Astrocyte (in vitro differentiated cells and primary cell): ENCODE measurements around the gene KRT36. TPM values are rescaled to one million over a fixed set of nuclear protein-coding genes. Genes with fewer than 3 reads are reported as not detected.

Experiments used
- DNase-seq: peaks from one replicate; pipeline ENCODE4 v3.0.0-alpha.2; 2010; ENCODE audit warnings: low read depth
- FAIRE-seq: peaks from 2 replicates; lab custom pipeline; 2011; peaks lifted over from hg19 to GRCh38; lab: Jason Lieb, UNC
- H2AFZ ChIP-seq: 2 replicates; pipeline ENCODE4 v1.6.0; 2012; ENCODE audit warnings: low read depth, low read length, inconsistent platforms
- H3K27ac ChIP-seq: 2 replicates; pipeline ENCODE4 v1.5.1; 2011; ENCODE audit warnings: low read depth, low read length, inconsistent platforms
- H3K27me3 ChIP-seq: 2 replicates; pipeline ENCODE4 v1.6.0; 2011; ENCODE audit warnings: low read length, inconsistent platforms; ENCODE audit not compliant: insufficient read depth
- H3K36me3 ChIP-seq: 2 replicates; pipeline ENCODE4 v1.5.1; 2011; ENCODE audit warnings: low read length, inconsistent platforms; ENCODE audit not compliant: insufficient read depth
- H3K4me1 ChIP-seq: 2 replicates; pipeline ENCODE4 v1.5.1; 2011; ENCODE audit warnings: low read length, inconsistent platforms; ENCODE audit not compliant: insufficient read depth
- H3K4me2 ChIP-seq: 2 replicates; pipeline ENCODE4 v1.6.0; 2012; ENCODE audit warnings: low read length, inconsistent platforms
- H3K4me3 ChIP-seq: 2 replicates; pipeline ENCODE4 v1.5.1; 2011; ENCODE audit warnings: low read depth, mild to moderate bottlenecking, low read length, inconsistent platforms; ENCODE audit not compliant: insufficient read depth
- H3K79me2 ChIP-seq: 2 replicates; pipeline ENCODE4 v1.6.0; 2012; ENCODE audit warnings: mild to moderate bottlenecking, low read length, inconsistent platforms; ENCODE audit not compliant: insufficient read depth
- H3K9ac ChIP-seq: 2 replicates; pipeline ENCODE4 v1.6.0; 2012; ENCODE audit warnings: mild to moderate bottlenecking, low read length, inconsistent platforms
- H3K9me3 ChIP-seq: 2 replicates; pipeline ENCODE4 v1.5.1; 2012; ENCODE audit warnings: low read depth, mild to moderate bottlenecking, low read length, inconsistent platforms; ENCODE audit not compliant: insufficient read depth
- H4K20me1 ChIP-seq: 2 replicates; pipeline ENCODE4 v1.6.0; 2012; ENCODE audit warnings: low read length, inconsistent platforms; ENCODE audit not compliant: insufficient read depth
- H3K27ac Mint-ChIP-seq: one replicate; pipeline ENCODE4 v1.8.0; 2021; ENCODE audit warnings: mild to moderate bottlenecking, mixed read lengths; ENCODE audit not compliant: unreplicated experiment
- H3K27me3 Mint-ChIP-seq: one replicate; pipeline ENCODE4 v1.8.0; 2021; ENCODE audit warnings: low read depth, mixed read lengths; ENCODE audit not compliant: unreplicated experiment
- H3K36me3 Mint-ChIP-seq: one replicate; pipeline ENCODE4 v1.8.0; 2021; ENCODE audit warnings: low read depth, mixed read lengths; ENCODE audit not compliant: unreplicated experiment
- H3K4me1 Mint-ChIP-seq: one replicate; pipeline ENCODE4 v1.8.0; 2021; ENCODE audit warnings: low read depth, mixed read lengths; ENCODE audit not compliant: unreplicated experiment
- H3K4me3 Mint-ChIP-seq: one replicate; pipeline ENCODE4 v1.8.0; 2021; ENCODE audit warnings: mild to moderate bottlenecking, moderate library complexity, mixed read lengths; ENCODE audit not compliant: unreplicated experiment
- H3K9me3 Mint-ChIP-seq: one replicate; pipeline ENCODE4 v1.8.0; 2021; ENCODE audit warnings: mild to moderate bottlenecking, mixed read lengths; ENCODE audit not compliant: unreplicated experiment
- CTCF ChIP-seq: IDR thresholded peaks from 2 replicates; pipeline ENCODE4 v1.5.1; 2011; ENCODE audit warnings: low read depth, mild to moderate bottlenecking, inconsistent platforms, low read length, moderate library complexity; ENCODE audit not compliant: insufficient read depth
- EZH2 ChIP-seq: IDR thresholded peaks from 2 replicates; pipeline ENCODE4 v1.6.1; 2012; ENCODE audit warnings: mild to moderate bottlenecking, low read length, inconsistent platforms; ENCODE audit not compliant: insufficient read depth
- total RNA-seq: library from RNA; stranded (reverse); gene quantifications from 2 replicates; pipeline ENCODE4 v1.2.1, GENCODE V29; 2021

KRT36 gene
- total RNA-seq, 1 donor from 2014 or later, result not detected

GRCh38 chr17:41451154-41451728 lies 38.5 kb downstream of the KRT36 start:
- H3K4me2 ChIP-seq, result no peak overlapping the region
- no peaks in the 10 kb centered on the region for H3K36me3 ChIP-seq
- H3K9me3 ChIP-seq, result peaks cover 7% of the 10 kb centered on the region
- H2AFZ ChIP-seq, result no peak overlapping the region
- no peaks in the 10 kb centered on the region for H4K20me1 ChIP-seq
- peak; percentile 44 for DNase-seq
- peaks cover 2% of the 10 kb centered on the region for H3K27me3 ChIP-seq
- peak; percentile 66 for FAIRE-seq
- no peak overlapping the region for H3K4me3 Mint-ChIP-seq
- no peaks in the 10 kb centered on the region for H3K79me2 ChIP-seq
- H3K36me3 Mint-ChIP-seq, result peaks cover 3% of the 10 kb centered on the region
- peaks cover 6% of the 10 kb centered on the region for H3K4me1 ChIP-seq
- H3K9me3 Mint-ChIP-seq, result peaks cover 26% of the 10 kb centered on the region
- peak overlapping the region; percentile 27 for H3K27ac Mint-ChIP-seq
- H3K27me3 Mint-ChIP-seq, result peaks cover 29% of the 10 kb centered on the region
- no peak for TF ChIP-seq CTCF
- no peak for TF ChIP-seq EZH2
- H3K4me1 Mint-ChIP-seq, result peaks cover 3% of the 10 kb centered on the region
- no peak overlapping the region for H3K27ac ChIP-seq
- no peak overlapping the region for H3K4me3 ChIP-seq
- no peak overlapping the region for H3K9ac ChIP-seq

GRCh38 chr17:41449008-41449407 lies 40.7 kb downstream of the KRT36 start:
- H3K9me3 Mint-ChIP-seq, result peaks cover 28% of the 10 kb centered on the region
- Histone ChIP-seq H3K4me1 (peaks cover 6% of the 10 kb centered on the region), H3K9me3 (peaks cover 7% of the 10 kb centered on the region), H3K27ac (no peak overlapping the region), H3K27me3 (no peaks in the 10 kb centered on the region), H3K9ac (no peak overlapping the region), H3K4me3 (no peak overlapping the region), H2AFZ (no peak overlapping the region), H4K20me1 (no peaks in the 10 kb centered on the region), H3K36me3 (no peaks in the 10 kb centered on the region), H3K79me2 (no peaks in the 10 kb centered on the region), H3K4me2 (no peak overlapping the region)
- H3K4me1 Mint-ChIP-seq, result peaks cover 3% of the 10 kb centered on the region
- FAIRE-seq, result no peak
- H3K27ac Mint-ChIP-seq, result no peak overlapping the region
- H3K4me3 Mint-ChIP-seq, result no peak overlapping the region
- H3K36me3 Mint-ChIP-seq, result peaks cover 3% of the 10 kb centered on the region
- TF ChIP-seq EZH2 (no peak), CTCF (no peak)
- H3K27me3 Mint-ChIP-seq, result peaks cover 24% of the 10 kb centered on the region
- no peak for DNase-seq

- Histone ChIP-seq H3K27ac (no peak overlapping the region), H3K9me3 (peaks cover 7% of the 10 kb centered on the region), H2AFZ (no peak overlapping the region), H3K4me1 (peaks cover 6% of the 10 kb centered on the region), H3K27me3 (no peaks in the 10 kb centered on the region), H3K4me3 (no peak overlapping the region), H3K36me3 (no peaks in the 10 kb centered on the region), H3K4me2 (no peak overlapping the region), H3K9ac (no peak overlapping the region), H4K20me1 (no peaks in the 10 kb centered on the region), H3K79me2 (no peaks in the 10 kb centered on the region)
- H3K36me3 Mint-ChIP-seq, result no peaks in the 10 kb centered on the region
- FAIRE-seq, result no peak
- TF ChIP-seq CTCF (no peak), EZH2 (no peak)
- no peak overlapping the region for H3K4me3 Mint-ChIP-seq
- H3K27me3 Mint-ChIP-seq, result peaks cover 23% of the 10 kb centered on the region
- no peak for DNase-seq
- H3K27ac Mint-ChIP-seq, result no peak overlapping the region
- H3K9me3 Mint-ChIP-seq, result peaks cover 25% of the 10 kb centered on the region
- peaks cover 3% of the 10 kb centered on the region for H3K4me1 Mint-ChIP-seq
Observed at GRCh38 chr17:41448506-41448905, 41.2 kb downstream of the KRT36 start.
